Fibroblast of lung (primary cell): Measurements from ENCODE around the gene SNRNP40. TPM values are rescaled to one million over a fixed set of nuclear protein-coding genes. Genes with fewer than 3 reads are reported as not detected.

ENCODE experiments used
- DNase-seq, 2 donors: peaks; one replicate each; pipeline versions ENCODE4 v3.0.0 to v3.0.0-alpha.2; 2010; ENCODE audit warnings: low read depth in 2 of 2
- H2AFZ ChIP-seq: 2 replicates; pipeline ENCODE4 v1.5.1; 2012; ENCODE audit warnings: low read length, control low read depth, inconsistent platforms
- H3K27ac ChIP-seq: 2 replicates; pipeline ENCODE4 v1.5.1; 2011; ENCODE audit warnings: low read length, control low read depth; ENCODE audit not compliant: insufficient read depth
- H3K27me3 ChIP-seq: 2 replicates; pipeline ENCODE4 v1.5.1; 2011; ENCODE audit warnings: mild to moderate bottlenecking, low read length; ENCODE audit not compliant: control insufficient read depth, insufficient read depth
- H3K36me3 ChIP-seq: 2 replicates; pipeline ENCODE4 v1.5.1; 2011; ENCODE audit warnings: low read length; ENCODE audit not compliant: control insufficient read depth, insufficient read depth
- H3K4me1 ChIP-seq: 2 replicates; pipeline ENCODE4 v1.5.1; 2011; ENCODE audit warnings: low read length; ENCODE audit not compliant: control insufficient read depth, insufficient read depth; ENCODE audit errors: extremely low read depth
- H3K4me2 ChIP-seq: 2 replicates; pipeline ENCODE4 v1.5.1; 2011; ENCODE audit warnings: low read length, control low read depth; ENCODE audit not compliant: insufficient read depth; ENCODE audit errors: extremely low read depth
- H3K4me3 ChIP-seq, 4 experiments: fragments of 200-600 bp in 1 of 4; sonication (generic) in 1 of 4; replicated peaks in 1 of 4; 2 replicates each; pipeline ENCODE4 v1.5.1; 2011 to 2016; ENCODE audit warnings: low read length in 4 of 4, low read depth in 3 of 4, mild to moderate bottlenecking in 3 of 4, control low read depth in 2 of 4, inconsistent platforms in 1 of 4, mixed read lengths in 1 of 4; ENCODE audit not compliant: insufficient read depth in 1 of 4; ENCODE audit errors: control extremely low read depth in 1 of 4
- H3K79me2 ChIP-seq: 2 replicates; pipeline ENCODE4 v1.5.1; 2012; ENCODE audit warnings: mild to moderate bottlenecking, low read length, inconsistent platforms; ENCODE audit not compliant: control insufficient read depth, insufficient read depth
- H3K9ac ChIP-seq: 2 replicates; pipeline ENCODE4 v1.5.1; 2011; ENCODE audit warnings: mild to moderate bottlenecking, low read length, control low read depth; ENCODE audit not compliant: insufficient read depth
- H3K9me3 ChIP-seq: 2 replicates; pipeline ENCODE4 v1.5.1; 2012; ENCODE audit warnings: low read depth, low read length; ENCODE audit not compliant: control insufficient read depth, insufficient read depth
- H4K20me1 ChIP-seq: 2 replicates; pipeline ENCODE4 v1.5.1; 2011; ENCODE audit warnings: low read length; ENCODE audit not compliant: control insufficient read depth, insufficient read depth; ENCODE audit errors: extremely low read depth
- CTCF ChIP-seq, 2 donors: IDR thresholded peaks in 1 of 2; conservative IDR thresholded peaks in 1 of 2; 1 replicate in 1 of 2; 2 replicates in 1 of 2; pipeline ENCODE4 v1.5.1; 2011 to 2012; ENCODE audit warnings: low read length in 2 of 2, control low read depth in 1 of 2, inconsistent platforms in 1 of 2, low read depth in 1 of 2, mild to moderate bottlenecking in 1 of 2
- EZH2 ChIP-seq: IDR thresholded peaks from 2 replicates; pipeline ENCODE4 v1.5.1; 2012; ENCODE audit warnings: low read length, control low read depth, mild to moderate bottlenecking; ENCODE audit errors: missing control alignments
- polyA plus RNA-seq, 2 donors: library from polyadenylated mRNA; depleted of rRNA in 1 of 2; stranded (reverse) in 1 of 2; unstranded in 1 of 2; fragments of >200 nt; gene quantifications; 2 replicates each; pipeline ENCODE4 v1.2.1, GENCODE V29; 2011 to 2012; ENCODE audit warnings: missing spikeins in 1 of 2
- total RNA-seq: library from RNA; depleted of rRNA; stranded (reverse); fragments of >200 nt; gene quantifications from 2 replicates; pipeline ENCODE4 v1.2.1, GENCODE V29; 2014

Gene SNRNP40
- total and polyA plus RNA-seq, 2 donors (not counting 1 experiment from before 2014, with no cell fraction given): 53.5 to 96.6 TPM

- H3K9ac ChIP-seq: no peak overlapping the region
- no peak for TF ChIP-seq CTCF (conservative IDR thresholded peaks at IDR 0.05 in 1 of 2, IDR thresholded peaks at IDR 0.05 in 1 of 2; ENCODE audit: low read depth in 1 of 2, low read length in 2 of 2)
- no peaks in the 10 kb centered on the region for H3K9me3 ChIP-seq
- no peak overlapping the region for H2AFZ ChIP-seq
- H3K4me1 ChIP-seq: no peaks in the 10 kb centered on the region
- no peak overlapping the region for H3K4me2 ChIP-seq
- H3K36me3 ChIP-seq: peaks cover 5% of the 10 kb centered on the region
- no peak overlapping the region for H3K4me3 ChIP-seq
- no peaks in the 10 kb centered on the region for H3K27me3 ChIP-seq
- H4K20me1 ChIP-seq: no peaks in the 10 kb centered on the region
- H3K27ac ChIP-seq: no peak overlapping the region
- DNase-seq: no peak
- no peaks in the 10 kb centered on the region for H3K79me2 ChIP-seq
Measured at GRCh38 chr1:31273619-31274018, 23.0 kb downstream of the SNRNP40 start.

GRCh38 chr1:31272369-31272768 is 24.2 kb downstream of the SNRNP40 start:
- peaks cover 4% of the 10 kb centered on the region for H3K36me3 ChIP-seq
- H3K4me1 ChIP-seq: no peaks in the 10 kb centered on the region
- H4K20me1 ChIP-seq: no peaks in the 10 kb centered on the region
- H3K4me2 ChIP-seq: no peak overlapping the region
- H2AFZ ChIP-seq: no peak overlapping the region
- no peaks in the 10 kb centered on the region for H3K79me2 ChIP-seq
- no peak overlapping the region for H3K27ac ChIP-seq
- no peaks in the 10 kb centered on the region for H3K9me3 ChIP-seq
- no peak for DNase-seq
- H3K27me3 ChIP-seq: no peaks in the 10 kb centered on the region
- TF ChIP-seq CTCF (conservative IDR thresholded peaks at IDR 0.05 in 1 of 2, IDR thresholded peaks at IDR 0.05 in 1 of 2; ENCODE audit: low read depth in 1 of 2, low read length in 2 of 2): no peak
- TF ChIP-seq EZH2: no peak
- no peak overlapping the region for H3K9ac ChIP-seq
- no peak overlapping the region for H3K4me3 ChIP-seq

GRCh38 chr1:31266547-31266946 is 30.0 kb downstream of the SNRNP40 start:
- Histone ChIP-seq H3K4me2 (no peak overlapping the region), H3K9ac (no peak overlapping the region), H3K36me3 (peaks cover 9% of the 10 kb centered on the region), H3K27me3 (no peaks in the 10 kb centered on the region), H2AFZ (no peak overlapping the region), H3K27ac (no peak overlapping the region), H4K20me1 (no peaks in the 10 kb centered on the region), H3K4me3 (no peak overlapping the region), H3K9me3 (no peaks in the 10 kb centered on the region), H3K4me1 (no peaks in the 10 kb centered on the region), H3K79me2 (no peaks in the 10 kb centered on the region)
- peak in 1 of 2 donors; percentile 6 for DNase-seq
- TF ChIP-seq CTCF (conservative IDR thresholded peaks at IDR 0.05 in 1 of 2, IDR thresholded peaks at IDR 0.05 in 1 of 2; ENCODE audit: low read depth in 1 of 2, low read length in 2 of 2): no peak
- TF ChIP-seq EZH2: no peak
